ENCODE results near the gene RAD21L1. TPM values are rescaled to one million over a fixed set of nuclear protein-coding genes. Genes with fewer than 3 reads are reported as not detected.

RAD21L1 gene
- total and polyA plus RNA-seq, 2 of the 8 experiments (the other 6 are each of a cell fraction or from before 2014, with no cell fraction given) = 0.06 to 0.26 TPM

- Histone ChIP-seq H3K4me2 (ENCODE audit: insufficient read depth in 1 of 2, low read depth in 2 of 2, low read length in 2 of 2) (peak overlapping the region; percentile 62 to 97), H2AK5ac (ENCODE audit: low read depth, low read length) (no peak overlapping the region), H3K14ac (ENCODE audit: insufficient read length) (no peak overlapping the region), H2AFZ (ENCODE audit: low read length) (no peak overlapping the region), H3K9ac (replicated peaks in 1 of 4; ENCODE audit: extremely low read depth in 1 of 4, low read depth in 3 of 4, low read length in 3 of 4) (peak overlapping the region in 1 of 4 experiments; percentile 73; a peak in 1 of 7 replicates), H3K9me3 (ENCODE audit: insufficient read depth in 2 of 2, low read depth in 1 of 2, low read length in 1 of 2) (no peaks in the 10 kb centered on the region), H3K27me3 (replicated peaks in 1 of 4; ENCODE audit: control insufficient read depth in 3 of 4, extremely low read depth in 1 of 4, insufficient read depth in 3 of 4, low read length in 3 of 4) (peaks cover 8 to 38% (median 26%) of the 10 kb centered on the region in 4 experiments), H4K91ac (replicated peaks; ENCODE audit: insufficient read length, low read length) (no peak overlapping the region), H3K4me1 (replicated peaks in 1 of 4; ENCODE audit: control insufficient read depth in 3 of 4, insufficient read depth in 4 of 4, low read length in 3 of 4) (peaks cover 0 to 14% (median 8%) of the 10 kb centered on the region in 4 experiments; a peak in 5 of 7 replicates), H2BK15ac (ENCODE audit: low read length) (no peak overlapping the region), H2BK5ac (ENCODE audit: low read depth, low read length) (no peak overlapping the region), H2BK120ac (replicated peaks; ENCODE audit: low read depth, low read length) (no peak overlapping the region), H3K4me3 (ENCODE audit: extremely low read depth in 1 of 4, insufficient read depth in 2 of 4, low read depth in 3 of 4, low read length in 4 of 4) (peak overlapping the region; percentile 41 to 72 (median 44); a peak in 7 of 8 replicates), H3K79me2 (ENCODE audit: control insufficient read depth in 1 of 2, insufficient read depth in 2 of 2, low read length in 2 of 2) (no peaks in the 10 kb centered on the region), H2BK12ac (ENCODE audit: low read depth, low read length) (no peak overlapping the region), H3K56ac (replicated peaks; ENCODE audit: insufficient read length, low read depth, low read length) (no peak overlapping the region), H2BK20ac (ENCODE audit: low read length) (no peak overlapping the region), H4K5ac (ENCODE audit: insufficient read length, low read depth, low read length) (no peak overlapping the region), H3K4ac (replicated peaks; ENCODE audit: insufficient read length, low read depth, low read length) (no peak overlapping the region), H3K36me3 (ENCODE audit: control insufficient read depth in 2 of 4, insufficient read depth in 4 of 4, low read length in 3 of 4) (no peaks in the 10 kb centered on the region; a peak in 1 of 8 replicates), H4K20me1 (replicated peaks in 1 of 2; ENCODE audit: control insufficient read depth in 1 of 2, insufficient read depth in 2 of 2, low read length in 2 of 2) (peaks cover 0 to 5% of the 10 kb centered on the region in 2 experiments), H3K23me2 (ENCODE audit: low read depth, low read length) (peaks cover 11% of the 10 kb centered on the region; the same call in 1 of the 2 replicates), H3K18ac (ENCODE audit: extremely low read depth, low read length) (no peak overlapping the region), H3K79me1 (ENCODE audit: low read depth, low read length) (0 out of 2 replicates have a peak, but pooled peaks cover 2% of the 10 kb centered on the region), H3K23ac (ENCODE audit: insufficient read length) (no peak overlapping the region), H3K27ac (ENCODE audit: low read depth, low read length) (no peak overlapping the region), H4K8ac (ENCODE audit: extremely low read depth, insufficient read depth, low read length) (no peak overlapping the region)
- CTCF ChIA-PET (ENCODE audit: partially characterized antibody) = interaction anchor here (1.2 to 5.0 kb wide), 6 partner anchors 9 to 202 kb away, joined by 3 to 34 read pairs (median 17); no protein-coding TSS in a partner anchor
- no peak for TF ChIP-seq SP1 (IDR thresholded peaks at IDR 0.05; ENCODE audit: low read depth, low read length)
- peak; percentile 35 for TF ChIP-seq KDM4A (IDR thresholded peaks at IDR 0.05; ENCODE audit: low read depth, low read length, severe bottlenecking)
- no peak for TF ChIP-seq SIX5 (IDR thresholded peaks at IDR 0.05; ENCODE audit: low read depth, low read length)
- TF ChIP-seq SIN3A (conservative IDR thresholded peaks at IDR 0.05 in 1 of 2, IDR thresholded peaks at IDR 0.05 in 1 of 2; ENCODE audit: low read depth in 1 of 2, low read length in 2 of 2) = 0 out of 4 replicates have a peak, but pooled peaks of 1 of the 2 experiments have one; percentile 3
- POLR2A ChIA-PET (ENCODE audit: partially characterized antibody) = no interaction called here
- WGBS, 2 experiments (ENCODE audit: extremely low coverage in 1 of 2, insufficient coverage in 1 of 2, insufficient read length in 1 of 2, insufficient replicate concordance in 2 of 2, low coverage in 1 of 2, low lambda C conversion rate in 2 of 2, missing lambda C conversion rate in 1 of 2) = no CpG with 5 or more reads among the region's 54 CpGs
- FAIRE-seq = no peak
- DNase-seq (ENCODE audit: low read depth in 1 of 2, low spot score in 2 of 2) = no peak
Measured at GRCh38 chr20:1185316-1185741, 40.5 kb upstream of the RAD21L1 start.

All from H1 (cell line).